ENCODE measurements around the gene FCRL4.

The FCRL4 gene

GRCh38 chr1:157597959-157598667, at the start of gene FCRL4:
Gene FCRL4 (minus strand): TSS chr1:157598085. CDS start chr1:157597944, 141 bp downstream.
- TF ChIP-seq CTCF (IDR thresholded peaks at IDR 0.05; ENCODE audit: control insufficient read depth, insufficient read depth, low read depth, low read length, missing control alignments): no peak
- H3K4me3 ChIP-seq (ENCODE audit: control insufficient read depth, low read depth, low read length): no peak within 1 kb of the TSS
- no peak for DNase-seq (ENCODE audit: low read depth)

- no peak for TF ChIP-seq CTCF (IDR thresholded peaks at IDR 0.05; ENCODE audit: control insufficient read depth, insufficient read depth, low read depth, low read length, missing control alignments)
- DNase-seq (ENCODE audit: low read depth): no peak
- H3K4me3 ChIP-seq (ENCODE audit: control insufficient read depth, low read depth, low read length): no peak overlapping the region
Measured at GRCh38 chr1:157646144-157646543, 48.3 kb upstream of the FCRL4 start.

GRCh38 chr1:157641177-157641576, 43.3 kb upstream of the FCRL4 start:
- TF ChIP-seq CTCF (IDR thresholded peaks at IDR 0.05; ENCODE audit: control insufficient read depth, insufficient read depth, low read depth, low read length, missing control alignments): no peak
- DNase-seq (ENCODE audit: low read depth): no peak
- H3K4me3 ChIP-seq (ENCODE audit: control insufficient read depth, low read depth, low read length): no peak overlapping the region

- no peak for DNase-seq (ENCODE audit: low read depth)
- H3K4me3 ChIP-seq (ENCODE audit: control insufficient read depth, low read depth, low read length): no peak overlapping the region
- TF ChIP-seq CTCF (IDR thresholded peaks at IDR 0.05; ENCODE audit: control insufficient read depth, insufficient read depth, low read depth, low read length, missing control alignments): no peak
Measured at GRCh38 chr1:157639800-157640199, 41.9 kb upstream of the FCRL4 start.

- TF ChIP-seq CTCF (IDR thresholded peaks at IDR 0.05; ENCODE audit: control insufficient read depth, insufficient read depth, low read depth, low read length, missing control alignments): no peak
- H3K4me3 ChIP-seq (ENCODE audit: control insufficient read depth, low read depth, low read length): no peak overlapping the region
- no peak for DNase-seq (ENCODE audit: low read depth)
Measured at GRCh38 chr1:157628773-157629172, 30.9 kb upstream of the FCRL4 start.

- H3K4me3 ChIP-seq (ENCODE audit: control insufficient read depth, low read depth, low read length): no peak overlapping the region
- TF ChIP-seq CTCF (IDR thresholded peaks at IDR 0.05; ENCODE audit: control insufficient read depth, insufficient read depth, low read depth, low read length, missing control alignments): no peak
- DNase-seq (ENCODE audit: low read depth): no peak
Measured at GRCh38 chr1:157626099-157626498, 28.2 kb upstream of the FCRL4 start.
